Sigmoid colon (tissue), 7 donors: ENCODE measurements around the gene RNASET2. TPM values are rescaled to one million over a fixed set of nuclear protein-coding genes. Genes with fewer than 3 reads are reported as not detected.

Source experiments
- DNase-seq: peaks from one replicate; pipeline ENCODE4 v3.0.0-alpha.2; 2019
- H3K27ac ChIP-seq, 4 donors: fragments of 200-600 bp; sonication (generic); one replicate each; pipeline ENCODE4 v1.5.1; 2016 to 2019; ENCODE audit warnings: mild to moderate bottlenecking in 1 of 4
- H3K27me3 ChIP-seq, 3 donors: fragments of 200-600 bp; sonication (generic); one replicate each; pipeline ENCODE4 v1.5.1; 2019; ENCODE audit warnings: mild to moderate bottlenecking in 1 of 3
- H3K36me3 ChIP-seq, 4 donors: fragments of 200-600 bp; sonication (generic); one replicate each; pipeline ENCODE4 v1.5.1; 2016 to 2019
- H3K4me1 ChIP-seq, 4 donors: fragments of 200-600 bp; sonication (generic); one replicate each; pipeline ENCODE4 v1.5.1; 2017 to 2019
- H3K4me3 ChIP-seq, 4 donors: fragments of 200-600 bp; sonication (generic); one replicate each; pipeline ENCODE4 v1.5.1; 2017 to 2019; ENCODE audit warnings: mild to moderate bottlenecking in 2 of 4, moderate library complexity in 1 of 4
- H3K9me3 ChIP-seq, 4 donors: fragments of 200-600 bp in 3 of 4; sonication (generic) in 3 of 4; one replicate each; pipeline versions ENCODE4 v1.5.1 to v1.6.1; 2013 to 2019
- EP300 ChIP-seq, 4 donors: sonication (generic); formaldehyde crosslinking; IDR thresholded peaks; one replicate each; pipeline ENCODE4 v1.6.1; 2017; ENCODE audit warnings: antibody characterized with exemption in 4 of 4
- POLR2A ChIP-seq, 2 donors: fragments of 450-650 bp; IDR thresholded peaks; one replicate each; pipeline ENCODE4 v1.6.1; 2016; ENCODE audit warnings: antibody characterized with exemption in 2 of 2, mild to moderate bottlenecking in 2 of 2, moderate library complexity in 2 of 2
- POLR2AphosphoS5 ChIP-seq, 4 donors: sonication (generic); formaldehyde crosslinking; IDR thresholded peaks; one replicate each; pipeline ENCODE4 v1.6.1; 2017; ENCODE audit warnings: antibody characterized with exemption in 4 of 4
- WGBS, 2 donors: extraction: QIAGEN DNeasy Blood & Tissue Kit; methylation state at CpG; one replicate each; pipeline ENCODE4 v1.1.7; 2013; 5-methylcytosine and 5-hydroxymethylcytosine counted together
- intact Hi-C: fragments of 100-400 bp; cut with DNase I; formaldehyde crosslinking; loops from one replicate; pipeline ENCODE4 v1.15.1; 2023
- polyA plus RNA-seq, 3 donors: library from polyadenylated mRNA; stranded (reverse); fragments of 200-250 nt; gene quantifications; one replicate each; pipeline ENCODE4 v1.2.3, GENCODE V29; 2013
- total RNA-seq, 4 donors: library from RNA; depleted of rRNA; stranded (reverse); fragments of >200 nt; gene quantifications; one replicate each; pipeline ENCODE4 v1.1.0, GENCODE V29; 2016
- TF ChIP-seq, protein P1 (sequence below), 4 experiments: fragments of 450-650 bp in 3 of 4; fragments of 200-600 bp in 1 of 4; IDR thresholded peaks; one replicate each; pipeline ENCODE4 v1.5.1; 2016 to 2019; ENCODE audit warnings: antibody characterized with exemption in 4 of 4, mild to moderate bottlenecking in 3 of 4, moderate library complexity in 2 of 4
- donor health status: healthy with polysubstance abuse.
- donor health status: Bipolar disorder and iron deficiency.
- donor health status: healthy.

RNASET2 gene
- total and polyA plus RNA-seq, 7 donors: 35.4 to 83.9 (median 43.9) TPM

- Histone ChIP-seq H3K27me3 (no peaks in the 10 kb centered on the region), H3K4me1 (peaks cover 0 to 11% (median 0%) of the 10 kb centered on the region in 4 donors), H3K9me3 (no peaks in the 10 kb centered on the region), H3K27ac (no peak overlapping the region), H3K36me3 (no peaks in the 10 kb centered on the region), H3K4me3 (no peak overlapping the region)
- 96 to 97% methylated on average over 2 of the region's 2 CpGs for WGBS, 2 donors
- no peak for DNase-seq
- intact Hi-C loops: no loop called here
- TF ChIP-seq POLR2AphosphoS5 (IDR thresholded peaks at IDR 0.05): no peak
Measured at GRCh38 chr6:166966268-166966667, 9.9 kb upstream of the RNASET2 start.

- Histone ChIP-seq H3K9me3 (no peaks in the 10 kb centered on the region), H3K4me3 (no peak overlapping the region), H3K36me3 (no peaks in the 10 kb centered on the region), H3K4me1 (peaks cover 0 to 18% (median 11%) of the 10 kb centered on the region in 4 donors), H3K27me3 (no peaks in the 10 kb centered on the region), H3K27ac (no peak overlapping the region)
- intact Hi-C loops: no loop called here
- TF ChIP-seq EP300 (IDR thresholded peaks at IDR 0.05) (no peak), POLR2A (IDR thresholded peaks at IDR 0.05) (no peak), POLR2AphosphoS5 (IDR thresholded peaks at IDR 0.05) (no peak)
- TF ChIP-seq, protein P1, sequence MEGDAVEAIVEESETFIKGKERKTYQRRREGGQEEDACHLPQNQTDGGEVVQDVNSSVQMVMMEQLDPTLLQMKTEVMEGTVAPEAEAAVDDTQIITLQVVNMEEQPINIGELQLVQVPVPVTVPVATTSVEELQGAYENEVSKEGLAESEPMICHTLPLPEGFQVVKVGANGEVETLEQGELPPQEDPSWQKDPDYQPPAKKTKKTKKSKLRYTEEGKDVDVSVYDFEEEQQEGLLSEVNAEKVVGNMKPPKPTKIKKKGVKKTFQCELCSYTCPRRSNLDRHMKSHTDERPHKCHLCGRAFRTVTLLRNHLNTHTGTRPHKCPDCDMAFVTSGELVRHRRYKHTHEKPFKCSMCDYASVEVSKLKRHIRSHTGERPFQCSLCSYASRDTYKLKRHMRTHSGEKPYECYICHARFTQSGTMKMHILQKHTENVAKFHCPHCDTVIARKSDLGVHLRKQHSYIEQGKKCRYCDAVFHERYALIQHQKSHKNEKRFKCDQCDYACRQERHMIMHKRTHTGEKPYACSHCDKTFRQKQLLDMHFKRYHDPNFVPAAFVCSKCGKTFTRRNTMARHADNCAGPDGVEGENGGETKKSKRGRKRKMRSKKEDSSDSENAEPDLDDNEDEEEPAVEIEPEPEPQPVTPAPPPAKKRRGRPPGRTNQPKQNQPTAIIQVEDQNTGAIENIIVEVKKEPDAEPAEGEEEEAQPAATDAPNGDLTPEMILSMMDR (IDR thresholded peaks at IDR 0.05): no peak
- WGBS, 2 donors: 94 to 95% methylated on average over 3 of the region's 3 CpGs
- no peak for DNase-seq
Measured at GRCh38 chr6:166960609-166960978, 4.2 kb upstream of the RNASET2 start.

GRCh38 chr6:166959911-166960608 is 3.7 kb upstream of the RNASET2 start:
- intact Hi-C loops: loop anchor here (5.0 to 10.0 kb wide), 2 partner anchors 95 to 333 kb away; partner anchors contain the start of gene RPS6KA2
- DNase-seq: no peak
- Histone ChIP-seq H3K4me3 (no peak overlapping the region), H3K36me3 (no peaks in the 10 kb centered on the region), H3K27ac (no peak overlapping the region), H3K4me1 (peaks cover 0 to 22% (median 15%) of the 10 kb centered on the region in 4 donors), H3K9me3 (no peaks in the 10 kb centered on the region), H3K27me3 (no peaks in the 10 kb centered on the region)
- WGBS, 2 donors: 87 to 92% methylated on average over 9 of the region's 9 CpGs
- no peak for TF ChIP-seq POLR2A (IDR thresholded peaks at IDR 0.05)
- TF ChIP-seq, protein P1 (IDR thresholded peaks at IDR 0.05): no peak
- no peak for TF ChIP-seq EP300 (IDR thresholded peaks at IDR 0.05)
- no peak for TF ChIP-seq POLR2AphosphoS5 (IDR thresholded peaks at IDR 0.05)

DNA sequence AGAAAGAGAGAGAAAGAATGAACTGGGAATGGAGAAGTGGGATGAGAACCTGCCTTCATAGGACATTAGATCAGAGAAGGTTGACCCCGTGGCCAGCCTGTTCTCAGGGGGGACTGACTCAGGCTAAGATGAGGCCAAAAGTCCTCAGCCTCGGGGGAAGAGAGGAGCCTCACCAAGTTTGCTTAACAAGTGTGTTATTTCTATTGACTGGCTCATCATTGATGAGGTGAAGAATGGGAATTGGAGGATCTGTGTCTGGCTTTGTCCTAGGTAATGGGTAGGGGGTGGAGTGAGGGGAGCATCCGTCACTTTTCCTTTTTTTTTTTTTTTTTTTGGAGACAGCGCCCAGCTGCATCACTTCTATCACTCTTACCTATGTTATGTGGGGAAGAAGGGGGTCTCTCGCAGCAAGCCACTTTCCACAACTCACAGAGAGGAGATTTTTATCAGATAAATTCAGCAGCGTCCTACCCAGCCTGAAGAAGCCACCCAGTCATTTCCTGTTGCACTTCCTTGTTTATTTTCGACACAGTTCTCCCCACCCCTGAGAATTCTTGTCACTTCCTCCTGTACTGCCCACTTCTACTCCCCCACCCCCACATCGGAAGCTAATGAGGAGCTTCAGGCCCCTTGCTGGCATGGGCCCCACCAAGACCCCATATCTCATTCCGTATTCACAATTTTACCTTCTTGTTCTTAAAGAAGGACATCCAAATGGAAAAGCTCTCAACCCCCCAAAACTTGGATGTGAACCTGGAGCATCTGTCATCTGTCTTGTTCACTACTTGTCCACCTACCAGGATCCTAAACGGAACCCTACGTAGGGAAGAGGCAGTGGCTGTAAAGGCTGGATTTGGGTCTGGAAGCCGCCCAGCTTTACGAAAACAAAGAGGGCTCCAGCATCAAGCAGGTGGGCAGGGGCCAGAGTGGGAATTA is 2.8 kb upstream of the RNASET2 start:
- no peak for DNase-seq
- peak overlapping the region in 2 of 4 donors; percentile 30 to 89 for H3K27ac ChIP-seq
- peaks cover 0 to 23% (median 15%) of the 10 kb centered on the region in 4 donors for H3K4me1 ChIP-seq
- H3K9me3 ChIP-seq: no peaks in the 10 kb centered on the region
- intact Hi-C loops: loop anchor here (5.0 to 10.0 kb wide), 2 partner anchors 94 to 332 kb away; partner anchors contain the start of gene RPS6KA2
- TF ChIP-seq EP300 (IDR thresholded peaks at IDR 0.05): no peak
- no peak for TF ChIP-seq POLR2A (IDR thresholded peaks at IDR 0.05)
- TF ChIP-seq, protein P1 (IDR thresholded peaks at IDR 0.05): no peak
- no peak for TF ChIP-seq POLR2AphosphoS5 (IDR thresholded peaks at IDR 0.05)
- 54 to 66% methylated on average over 13 of the region's 13 CpGs for WGBS, 2 donors
- no peaks in the 10 kb centered on the region for H3K27me3 ChIP-seq
- H3K4me3 ChIP-seq: no peak overlapping the region
- H3K36me3 ChIP-seq: no peaks in the 10 kb centered on the region

DNA sequence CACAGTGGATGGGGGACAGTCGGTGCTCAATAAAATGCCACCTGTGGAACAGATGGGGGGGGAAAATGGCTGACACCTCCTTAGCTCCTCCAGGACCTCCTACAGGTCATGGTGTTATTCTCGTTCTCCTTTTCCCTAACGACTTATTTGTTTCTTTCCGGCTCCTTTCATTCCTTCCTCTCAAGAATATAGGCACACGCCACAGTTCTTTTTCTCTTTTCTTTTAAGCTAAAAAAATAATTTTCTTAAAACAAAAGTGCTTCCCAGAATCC is 1.4 kb upstream of the RNASET2 start:
- Histone ChIP-seq H3K9me3 (no peaks in the 10 kb centered on the region), H3K27me3 (no peaks in the 10 kb centered on the region), H3K36me3 (no peaks in the 10 kb centered on the region), H3K4me1 (peaks cover 0 to 21% (median 17%) of the 10 kb centered on the region in 4 donors), H3K4me3 (no peak overlapping the region), H3K27ac (peak overlapping the region; percentile 82 to 90 (median 88))
- no peak for TF ChIP-seq EP300 (IDR thresholded peaks at IDR 0.05)
- TF ChIP-seq POLR2A (IDR thresholded peaks at IDR 0.05): no peak
- TF ChIP-seq POLR2AphosphoS5 (IDR thresholded peaks at IDR 0.05): no peak
- TF ChIP-seq, protein P1 (IDR thresholded peaks at IDR 0.05): no peak
- WGBS, 2 donors: 67 to 79% methylated on average over 5 of the region's 5 CpGs
- intact Hi-C loops: loop anchor here (2.0 to 10.0 kb wide), 4 partner anchors 41 to 575 kb away; partner anchors contain the start of genes CEP43, MPC1 and RPS6KA2
- no peak for DNase-seq
